ENCODE data around the gene CPA3. TPM values are rescaled to one million over a fixed set of nuclear protein-coding genes. Genes with fewer than 3 reads are reported as not detected.

The CPA3 gene
- total RNA-seq, 1 donor from 2014 or later: not detected

DNA sequence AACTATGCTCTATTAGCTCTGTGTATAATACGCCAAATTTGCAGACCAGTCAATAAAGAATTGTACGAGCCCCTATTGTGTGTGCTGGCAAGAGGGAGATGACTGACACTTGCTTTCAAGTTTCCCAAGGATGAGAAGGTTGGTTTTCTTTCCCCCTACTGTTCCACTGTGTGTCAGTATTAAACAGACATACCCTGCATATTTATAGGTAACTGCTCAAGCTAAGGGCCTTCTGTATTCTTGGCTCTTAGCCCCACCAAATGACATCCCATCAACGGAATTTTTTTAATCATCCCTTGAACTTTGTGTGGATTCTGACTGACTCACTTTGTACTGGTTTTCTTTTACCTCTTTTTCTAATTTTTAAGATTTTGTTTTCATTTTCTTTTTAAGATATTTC lies 65.7 kb downstream of the CPA3 start:
- TF ChIP-seq, protein P1, sequence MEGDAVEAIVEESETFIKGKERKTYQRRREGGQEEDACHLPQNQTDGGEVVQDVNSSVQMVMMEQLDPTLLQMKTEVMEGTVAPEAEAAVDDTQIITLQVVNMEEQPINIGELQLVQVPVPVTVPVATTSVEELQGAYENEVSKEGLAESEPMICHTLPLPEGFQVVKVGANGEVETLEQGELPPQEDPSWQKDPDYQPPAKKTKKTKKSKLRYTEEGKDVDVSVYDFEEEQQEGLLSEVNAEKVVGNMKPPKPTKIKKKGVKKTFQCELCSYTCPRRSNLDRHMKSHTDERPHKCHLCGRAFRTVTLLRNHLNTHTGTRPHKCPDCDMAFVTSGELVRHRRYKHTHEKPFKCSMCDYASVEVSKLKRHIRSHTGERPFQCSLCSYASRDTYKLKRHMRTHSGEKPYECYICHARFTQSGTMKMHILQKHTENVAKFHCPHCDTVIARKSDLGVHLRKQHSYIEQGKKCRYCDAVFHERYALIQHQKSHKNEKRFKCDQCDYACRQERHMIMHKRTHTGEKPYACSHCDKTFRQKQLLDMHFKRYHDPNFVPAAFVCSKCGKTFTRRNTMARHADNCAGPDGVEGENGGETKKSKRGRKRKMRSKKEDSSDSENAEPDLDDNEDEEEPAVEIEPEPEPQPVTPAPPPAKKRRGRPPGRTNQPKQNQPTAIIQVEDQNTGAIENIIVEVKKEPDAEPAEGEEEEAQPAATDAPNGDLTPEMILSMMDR (conservative IDR thresholded peaks at IDR 0.05; ENCODE audit: low read depth, low read length): no peak
- H3K4me3 ChIP-seq (ENCODE audit: low read depth, low read length): no peak overlapping the region
- DNase-seq (ENCODE audit: low read depth): no peak

DNA sequence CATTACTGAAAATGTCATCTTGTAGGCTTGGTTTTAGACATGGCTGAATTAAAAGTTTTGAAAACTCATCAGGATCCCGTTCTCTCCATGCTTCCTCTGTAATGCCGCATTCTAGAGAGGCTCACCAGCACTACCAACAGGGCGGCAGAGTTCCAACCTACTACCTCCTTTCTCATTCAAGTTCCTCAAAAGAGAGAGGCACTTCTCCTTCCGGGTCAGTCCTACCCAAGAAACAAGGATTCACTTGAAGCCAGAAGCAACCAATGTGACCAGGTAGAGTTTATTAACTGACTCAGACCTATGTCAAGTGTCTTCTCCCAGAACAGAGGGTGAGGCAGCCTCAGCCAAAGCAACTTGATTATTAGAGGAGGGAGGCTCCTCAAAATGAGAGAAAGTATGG lies 66.5 kb downstream of the CPA3 start:
- TF ChIP-seq, protein P1 (conservative IDR thresholded peaks at IDR 0.05; ENCODE audit: low read depth, low read length): peak; percentile 5
- DNase-seq (ENCODE audit: low read depth): no peak
- no peak overlapping the region for H3K4me3 ChIP-seq (ENCODE audit: low read depth, low read length)

DNA sequence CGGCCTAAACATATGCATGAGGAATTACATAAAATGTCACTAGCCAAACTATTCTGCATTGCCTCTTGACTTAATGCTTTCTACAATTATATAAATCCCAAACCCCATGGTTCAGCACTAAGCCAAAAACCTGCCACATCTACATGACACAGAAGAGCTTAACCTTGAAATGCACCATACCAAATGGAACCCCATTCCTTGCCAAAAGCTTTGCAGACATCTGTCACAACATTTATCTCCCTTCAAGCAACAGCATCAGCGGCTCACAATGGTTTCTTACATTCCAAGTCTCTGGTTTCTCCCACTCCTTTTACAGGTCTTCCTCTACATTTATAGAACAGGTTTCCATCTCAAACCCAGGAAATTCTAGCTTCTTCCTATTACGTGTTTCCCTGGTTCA lies 67.9 kb downstream of the CPA3 start:
- H3K4me3 ChIP-seq (ENCODE audit: low read depth, low read length): no peak overlapping the region
- TF ChIP-seq, protein P1 (conservative IDR thresholded peaks at IDR 0.05; ENCODE audit: low read depth, low read length): no peak
- DNase-seq (ENCODE audit: low read depth): no peak

DNA sequence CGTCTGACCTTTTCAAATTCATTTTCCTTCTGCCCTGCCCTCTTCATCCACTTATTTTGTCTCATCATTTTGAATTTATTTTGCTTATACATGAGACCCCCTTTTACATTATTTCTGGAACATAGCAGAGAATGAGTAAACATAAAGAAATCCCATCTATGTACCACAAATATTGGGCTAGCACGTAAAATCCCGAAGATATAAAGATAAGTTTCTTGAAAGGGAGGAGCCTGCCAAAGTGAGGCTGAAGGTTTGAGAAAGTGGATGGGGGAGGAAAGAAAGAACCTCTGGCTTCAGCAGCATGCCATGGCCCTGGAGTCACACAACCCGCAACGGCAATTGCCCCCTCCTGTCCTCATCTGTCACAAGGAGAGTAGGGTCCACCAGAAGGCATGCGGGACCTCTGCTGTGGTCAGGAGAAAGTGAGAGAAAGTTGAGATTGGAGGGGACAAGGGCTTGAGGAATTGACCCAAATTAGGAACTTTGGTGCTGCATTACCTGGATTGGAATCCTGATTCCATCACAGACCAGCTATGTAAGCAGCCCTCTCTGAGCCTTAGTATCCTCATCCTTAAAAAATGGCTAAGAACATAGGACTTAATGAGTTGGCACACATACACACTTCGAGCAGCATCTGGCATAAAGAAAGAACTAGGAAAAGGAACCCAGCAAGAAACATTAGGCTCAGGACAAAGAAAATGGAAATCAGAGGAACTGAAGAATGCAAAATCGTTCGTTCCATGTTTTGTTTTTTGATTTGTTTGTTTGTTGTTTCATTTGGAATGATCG lies 72.6 kb downstream of the CPA3 start:
- DNase-seq (ENCODE audit: low read depth): no peak
- H3K4me3 ChIP-seq (ENCODE audit: low read depth, low read length): no peak overlapping the region
- TF ChIP-seq, protein P1 (conservative IDR thresholded peaks at IDR 0.05; ENCODE audit: low read depth, low read length): no peak

DNA sequence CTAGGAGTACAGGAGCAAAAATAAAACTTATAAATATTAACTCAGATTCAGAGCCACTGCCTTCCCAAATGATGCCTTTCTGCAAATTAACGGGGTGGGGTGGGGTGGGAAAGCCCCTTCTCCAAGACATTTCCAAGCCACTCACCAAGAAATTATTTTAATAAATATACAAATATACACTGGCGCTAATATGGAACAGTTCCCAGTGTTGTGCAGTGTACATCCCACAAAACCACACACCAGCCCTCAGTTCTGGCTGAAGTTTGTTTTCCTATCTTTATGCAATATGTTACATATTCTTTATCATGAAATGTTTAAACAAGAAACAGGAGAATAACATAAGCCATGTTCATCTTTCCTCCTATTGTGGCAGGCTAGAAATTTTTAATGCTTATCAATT lies 73.2 kb downstream of the CPA3 start:
- no peak overlapping the region for H3K4me3 ChIP-seq (ENCODE audit: low read depth, low read length)
- TF ChIP-seq, protein P1 (conservative IDR thresholded peaks at IDR 0.05; ENCODE audit: low read depth, low read length): no peak
- no peak for DNase-seq (ENCODE audit: low read depth)

DNA sequence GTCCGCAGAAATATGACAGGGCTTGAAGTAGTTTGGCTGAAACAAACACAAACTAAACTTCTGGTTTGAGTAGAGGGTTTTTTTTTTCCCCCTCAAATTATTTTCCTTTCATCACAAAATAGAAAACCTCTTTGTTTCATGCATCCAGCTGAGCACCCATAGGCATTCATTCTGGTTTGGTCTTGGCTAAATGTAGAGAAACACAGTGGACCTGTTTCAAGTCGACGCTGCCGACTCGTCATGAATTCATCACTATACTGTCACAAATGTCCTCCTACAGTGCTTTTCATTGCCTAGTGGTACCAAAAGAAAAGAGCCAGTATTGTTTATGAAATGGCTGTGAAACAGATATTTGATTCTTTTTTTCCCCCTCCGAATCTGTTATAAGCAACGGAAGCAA lies 73.8 kb downstream of the CPA3 start:
- H3K4me3 ChIP-seq (ENCODE audit: low read depth, low read length): no peak overlapping the region
- DNase-seq (ENCODE audit: low read depth): no peak
- TF ChIP-seq, protein P1 (conservative IDR thresholded peaks at IDR 0.05; ENCODE audit: low read depth, low read length): no peak

DNA sequence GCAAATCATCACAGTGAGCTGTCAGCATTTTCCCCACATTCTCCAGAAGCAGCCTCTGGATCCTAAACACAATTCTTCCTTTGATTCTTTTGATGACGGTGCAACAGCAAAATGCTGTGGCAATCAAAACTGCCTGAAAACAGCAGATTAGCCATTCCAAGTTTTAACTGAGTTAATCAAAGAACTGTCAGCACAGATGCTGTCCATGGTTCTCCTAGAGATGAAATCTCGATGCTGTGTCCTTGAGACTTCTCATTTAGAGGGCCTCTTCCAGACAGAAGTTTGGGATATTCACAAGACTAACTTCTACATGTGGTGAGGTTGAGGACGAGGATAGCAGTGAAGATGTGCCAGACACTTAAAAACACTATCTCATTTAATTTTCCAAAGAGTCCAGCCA lies 75.9 kb downstream of the CPA3 start:
- no peak overlapping the region for H3K4me3 ChIP-seq (ENCODE audit: low read depth, low read length)
- TF ChIP-seq, protein P1 (conservative IDR thresholded peaks at IDR 0.05; ENCODE audit: low read depth, low read length): no peak
- no peak for DNase-seq (ENCODE audit: low read depth)

Data from epithelial cell of proximal tubule (primary cell).